Sigmoid colon (tissue), 7 donors: Measurements from ENCODE around the gene NANS. TPM values are rescaled to one million over a fixed set of nuclear protein-coding genes. Genes with fewer than 3 reads are reported as not detected.
"Not testable (repeated sequence)": the region's sequence is repeated elsewhere in the genome, so short reads cannot be mapped to it uniquely, and the experiment has no call there.

ENCODE experiments used
- DNase-seq: peaks from one replicate; pipeline ENCODE4 v3.0.0-alpha.2; 2019
- H3K27ac ChIP-seq, 4 donors: fragments of 200-600 bp; sonication (generic); one replicate each; pipeline ENCODE4 v1.5.1; 2016 to 2019; ENCODE audit warnings: mild to moderate bottlenecking in 1 of 4
- H3K27me3 ChIP-seq, 3 donors: fragments of 200-600 bp; sonication (generic); one replicate each; pipeline ENCODE4 v1.5.1; 2019; ENCODE audit warnings: mild to moderate bottlenecking in 1 of 3
- H3K36me3 ChIP-seq, 4 donors: fragments of 200-600 bp; sonication (generic); one replicate each; pipeline ENCODE4 v1.5.1; 2016 to 2019
- H3K4me1 ChIP-seq, 4 donors: fragments of 200-600 bp; sonication (generic); one replicate each; pipeline ENCODE4 v1.5.1; 2017 to 2019
- H3K4me3 ChIP-seq, 4 donors: fragments of 200-600 bp; sonication (generic); one replicate each; pipeline ENCODE4 v1.5.1; 2017 to 2019; ENCODE audit warnings: mild to moderate bottlenecking in 2 of 4, moderate library complexity in 1 of 4
- H3K9me3 ChIP-seq, 4 donors: fragments of 200-600 bp in 3 of 4; sonication (generic) in 3 of 4; one replicate each; pipeline versions ENCODE4 v1.5.1 to v1.6.1; 2013 to 2019
- EP300 ChIP-seq, 4 donors: sonication (generic); formaldehyde crosslinking; IDR thresholded peaks; one replicate each; pipeline ENCODE4 v1.6.1; 2017; ENCODE audit warnings: antibody characterized with exemption in 4 of 4
- POLR2A ChIP-seq, 2 donors: fragments of 450-650 bp; IDR thresholded peaks; one replicate each; pipeline ENCODE4 v1.6.1; 2016; ENCODE audit warnings: antibody characterized with exemption in 2 of 2, mild to moderate bottlenecking in 2 of 2, moderate library complexity in 2 of 2
- POLR2AphosphoS5 ChIP-seq, 4 donors: sonication (generic); formaldehyde crosslinking; IDR thresholded peaks; one replicate each; pipeline ENCODE4 v1.6.1; 2017; ENCODE audit warnings: antibody characterized with exemption in 4 of 4
- WGBS, 2 donors: extraction: QIAGEN DNeasy Blood & Tissue Kit; methylation state at CpG; one replicate each; pipeline ENCODE4 v1.1.7; 2013; 5-methylcytosine and 5-hydroxymethylcytosine counted together
- intact Hi-C: fragments of 100-400 bp; cut with DNase I; formaldehyde crosslinking; loops from one replicate; pipeline ENCODE4 v1.15.1; 2023
- polyA plus RNA-seq, 3 donors: library from polyadenylated mRNA; stranded (reverse); fragments of 200-250 nt; gene quantifications; one replicate each; pipeline ENCODE4 v1.2.3, GENCODE V29; 2013
- total RNA-seq, 4 donors: library from RNA; depleted of rRNA; stranded (reverse); fragments of >200 nt; gene quantifications; one replicate each; pipeline ENCODE4 v1.1.0, GENCODE V29; 2016
- TF ChIP-seq, protein P1 (sequence below), 4 experiments: fragments of 450-650 bp in 3 of 4; fragments of 200-600 bp in 1 of 4; IDR thresholded peaks; one replicate each; pipeline ENCODE4 v1.5.1; 2016 to 2019; ENCODE audit warnings: antibody characterized with exemption in 4 of 4, mild to moderate bottlenecking in 3 of 4, moderate library complexity in 2 of 4
- donor health status: healthy with polysubstance abuse.
- donor health status: Bipolar disorder and iron deficiency.
- donor health status: healthy.

NANS gene
- total and polyA plus RNA-seq, 7 donors = 24.6 to 470 (median 38.1) TPM

DNA sequence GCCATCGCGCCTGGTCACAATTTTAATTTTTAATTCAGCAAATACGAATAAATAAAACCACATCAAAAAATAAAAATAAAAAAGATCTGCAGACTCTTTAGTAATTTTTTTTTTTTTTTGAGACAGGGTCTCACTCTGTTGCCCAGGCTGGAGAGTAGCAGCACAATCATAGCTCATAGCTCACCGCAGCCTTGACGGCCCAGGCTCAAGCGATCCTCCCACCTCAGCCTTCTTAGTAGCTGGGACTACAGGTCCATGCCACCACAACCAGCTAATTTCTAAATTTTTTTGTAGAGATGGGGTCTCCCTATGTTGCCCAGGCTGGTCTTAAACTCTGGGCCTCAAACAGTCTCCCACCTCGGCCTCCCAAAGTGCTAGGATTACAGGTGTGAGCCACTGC lies 14.2 kb downstream of the NANS start:
- no peaks in the 10 kb centered on the region for H3K9me3 ChIP-seq
- H3K36me3 ChIP-seq = peaks cover 0 to 6% (median 0%) of the 10 kb centered on the region in 4 donors
- no peak overlapping the region for H3K27ac ChIP-seq
- peaks cover 0 to 11% (median 7%) of the 10 kb centered on the region in 4 donors for H3K4me1 ChIP-seq
- no peak overlapping the region for H3K4me3 ChIP-seq
- TF ChIP-seq POLR2AphosphoS5 (IDR thresholded peaks at IDR 0.05) (no peak), EP300 (IDR thresholded peaks at IDR 0.05) (no peak)
- TF ChIP-seq, protein P1, sequence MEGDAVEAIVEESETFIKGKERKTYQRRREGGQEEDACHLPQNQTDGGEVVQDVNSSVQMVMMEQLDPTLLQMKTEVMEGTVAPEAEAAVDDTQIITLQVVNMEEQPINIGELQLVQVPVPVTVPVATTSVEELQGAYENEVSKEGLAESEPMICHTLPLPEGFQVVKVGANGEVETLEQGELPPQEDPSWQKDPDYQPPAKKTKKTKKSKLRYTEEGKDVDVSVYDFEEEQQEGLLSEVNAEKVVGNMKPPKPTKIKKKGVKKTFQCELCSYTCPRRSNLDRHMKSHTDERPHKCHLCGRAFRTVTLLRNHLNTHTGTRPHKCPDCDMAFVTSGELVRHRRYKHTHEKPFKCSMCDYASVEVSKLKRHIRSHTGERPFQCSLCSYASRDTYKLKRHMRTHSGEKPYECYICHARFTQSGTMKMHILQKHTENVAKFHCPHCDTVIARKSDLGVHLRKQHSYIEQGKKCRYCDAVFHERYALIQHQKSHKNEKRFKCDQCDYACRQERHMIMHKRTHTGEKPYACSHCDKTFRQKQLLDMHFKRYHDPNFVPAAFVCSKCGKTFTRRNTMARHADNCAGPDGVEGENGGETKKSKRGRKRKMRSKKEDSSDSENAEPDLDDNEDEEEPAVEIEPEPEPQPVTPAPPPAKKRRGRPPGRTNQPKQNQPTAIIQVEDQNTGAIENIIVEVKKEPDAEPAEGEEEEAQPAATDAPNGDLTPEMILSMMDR (IDR thresholded peaks at IDR 0.05) = no peak
- no peak for DNase-seq
- no peaks in the 10 kb centered on the region for H3K27me3 ChIP-seq
- intact Hi-C loops = loop anchor here (10.0 kb wide), 1 partner anchor 134 kb away; no protein-coding TSS in a partner anchor
- WGBS, 2 donors = 96 to 97% methylated on average over 7 of the region's 7 CpGs

DNA sequence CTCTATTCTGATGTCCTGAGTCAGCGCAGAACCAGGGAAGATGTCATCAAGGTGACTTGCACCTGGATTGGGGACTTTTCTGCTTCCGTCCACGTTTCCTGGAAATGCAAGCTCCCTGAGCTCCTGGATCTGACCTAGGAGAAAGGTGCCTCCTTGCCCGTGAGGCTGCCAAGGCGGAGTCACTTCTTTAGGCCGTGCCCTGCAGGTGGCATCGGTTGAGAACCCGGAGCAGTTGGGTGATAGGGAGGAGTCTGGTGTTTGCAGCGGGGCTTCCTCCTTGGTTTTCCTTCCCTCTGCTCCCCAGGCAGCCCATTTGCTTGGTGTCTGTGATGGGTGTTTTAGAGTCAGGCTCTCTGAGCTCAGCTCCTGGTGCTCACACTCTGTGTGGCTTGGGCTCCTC lies 15.2 kb downstream of the NANS start:
- Histone ChIP-seq H3K27me3 (no peaks in the 10 kb centered on the region), H3K4me1 (peaks cover 0 to 11% (median 7%) of the 10 kb centered on the region in 4 donors), H3K36me3 (no peaks in the 10 kb centered on the region), H3K4me3 (no peak overlapping the region), H3K9me3 (no peaks in the 10 kb centered on the region), H3K27ac (no peak overlapping the region)
- TF ChIP-seq, protein P1 (IDR thresholded peaks at IDR 0.05) = no peak
- TF ChIP-seq POLR2AphosphoS5 (IDR thresholded peaks at IDR 0.05) (no peak), POLR2A (IDR thresholded peaks at IDR 0.05) (no peak), EP300 (IDR thresholded peaks at IDR 0.05) (no peak)
- DNase-seq = no peak
- 17 to 64% methylated on average over 9 of the region's 9 CpGs for WGBS, 2 donors
- intact Hi-C loops = loop anchor here (10.0 kb wide), 1 partner anchor 133 kb away; no protein-coding TSS in a partner anchor

DNA sequence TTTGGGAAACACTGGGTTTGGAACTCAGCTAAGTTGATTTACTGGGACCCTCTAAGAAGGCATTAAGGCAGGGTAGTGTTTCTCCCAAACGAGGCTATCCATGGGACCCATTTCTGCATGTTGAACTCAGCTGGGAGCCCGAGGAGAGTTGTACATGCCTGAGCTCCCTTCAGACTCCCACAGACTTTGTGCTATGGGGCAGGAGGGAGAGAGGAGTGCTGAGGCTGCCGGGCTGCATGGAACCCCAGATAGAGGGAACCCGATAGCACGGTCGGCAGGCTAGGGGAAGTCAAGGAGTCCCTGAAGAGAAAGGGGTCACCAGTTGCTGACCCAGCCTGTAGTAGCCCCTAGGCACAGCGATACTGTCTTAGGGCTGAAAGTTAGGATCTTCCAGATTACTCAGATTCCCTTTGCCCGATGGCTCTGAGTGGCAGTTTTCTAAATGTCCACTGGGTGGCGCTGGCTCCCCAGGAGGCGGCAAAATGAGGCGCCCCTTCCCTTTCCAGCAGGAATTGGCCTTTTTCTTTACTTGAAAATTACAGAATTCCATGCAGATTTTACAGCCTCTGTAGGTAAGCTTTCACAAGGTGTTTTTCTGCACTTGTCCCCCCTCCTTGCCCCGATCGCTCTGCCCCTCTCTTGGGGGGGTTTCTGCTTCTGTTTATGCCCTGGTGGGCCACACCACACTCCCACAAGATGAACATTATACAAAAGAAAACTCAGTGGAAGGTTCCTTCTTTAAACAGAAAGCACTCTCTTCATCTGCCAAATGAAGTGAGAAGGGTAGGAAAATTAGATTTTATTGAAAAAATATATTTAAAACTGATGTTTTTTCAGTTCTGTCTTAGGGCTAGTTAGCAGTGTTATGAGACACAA lies 17.8 kb downstream of the NANS start:
- Histone ChIP-seq H3K4me3 (no peak overlapping the region), H3K27ac (peak overlapping the region in 2 of 4 donors; percentile 18 to 28), H3K36me3 (peaks cover 0 to 21% (median 6%) of the 10 kb centered on the region in 4 donors), H3K27me3 (no peaks in the 10 kb centered on the region), H3K4me1 (peaks cover 0 to 11% (median 7%) of the 10 kb centered on the region in 4 donors), H3K9me3 (no peaks in the 10 kb centered on the region)
- no peak for DNase-seq
- WGBS, 2 donors = 13 to 33% methylated on average over 13 of the region's 13 CpGs
- intact Hi-C loops = loop anchor here (2.0 to 10.0 kb wide), 2 partner anchors 130 to 188 kb away; no protein-coding TSS in a partner anchor
- TF ChIP-seq, protein P1 (IDR thresholded peaks at IDR 0.05) = peak in 3 of 4 experiments; percentile 72 to 92 (median 77)
- no peak for TF ChIP-seq POLR2AphosphoS5 (IDR thresholded peaks at IDR 0.05)

DNA sequence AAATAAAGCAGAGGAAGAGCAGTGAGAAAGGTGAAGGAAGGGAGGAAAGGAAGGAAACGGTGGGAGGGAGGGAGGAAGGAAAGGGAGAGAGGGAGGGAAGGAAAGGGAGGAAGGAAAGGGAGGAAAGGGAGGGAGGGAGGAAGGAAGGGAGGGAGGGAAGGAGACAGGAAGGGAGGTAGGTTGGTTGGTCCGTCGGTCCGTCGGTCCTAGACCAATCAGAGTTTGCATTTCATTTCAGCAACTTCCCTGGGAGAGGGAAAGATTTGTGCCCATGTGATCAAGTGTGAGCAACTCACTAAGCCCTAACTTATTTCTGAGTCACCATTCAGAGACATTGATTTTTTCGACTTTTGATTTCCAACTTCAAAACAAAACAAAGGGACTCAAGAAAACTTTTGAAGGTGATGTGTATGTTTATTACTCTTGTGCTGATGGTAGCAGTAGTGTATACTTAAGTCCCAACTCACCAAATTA lies 18.8 kb downstream of the NANS start:
- 38 to 49% methylated on average over 6 of the region's 6 CpGs for WGBS, 2 donors
- H3K4me3 ChIP-seq = no peak overlapping the region
- H3K27me3 ChIP-seq = no peaks in the 10 kb centered on the region
- TF ChIP-seq, protein P1 (IDR thresholded peaks at IDR 0.05) = no peak
- no peak for TF ChIP-seq POLR2AphosphoS5 (IDR thresholded peaks at IDR 0.05)
- no peaks in the 10 kb centered on the region for H3K9me3 ChIP-seq
- no peak overlapping the region for H3K27ac ChIP-seq
- H3K4me1 ChIP-seq = peaks cover 0 to 13% (median 10%) of the 10 kb centered on the region in 4 donors
- DNase-seq = no peak
- H3K36me3 ChIP-seq = peaks cover 0 to 32% (median 9%) of the 10 kb centered on the region in 4 donors
- intact Hi-C loops = loop anchor here (2.0 to 10.0 kb wide), 2 partner anchors 129 to 187 kb away; no protein-coding TSS in a partner anchor

DNA sequence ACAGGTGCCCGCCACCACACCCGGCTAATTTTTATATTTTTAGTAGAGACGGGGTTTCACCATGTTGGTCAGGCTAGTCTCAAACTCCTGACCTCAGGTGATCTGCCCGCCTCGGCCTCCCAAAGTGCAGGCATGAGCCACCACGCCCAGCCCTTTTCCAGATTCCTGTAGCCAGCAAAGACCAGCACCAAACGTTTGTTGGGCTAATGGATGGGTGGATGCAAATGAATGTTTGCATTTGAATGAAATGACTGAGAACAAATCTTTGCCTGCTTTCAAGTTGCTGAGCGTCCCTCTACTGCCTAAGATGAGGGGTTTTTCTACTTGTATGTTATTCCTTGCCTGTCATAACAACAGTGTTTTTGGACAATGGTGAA lies 20.0 kb downstream of the NANS start:
- not testable (repeated sequence) for H3K27ac ChIP-seq, DNase-seq, H3K27me3 ChIP-seq, H3K9me3 ChIP-seq, H3K4me3 ChIP-seq
- WGBS, 2 donors = 62 to 84% methylated on average over 8 of the region's 8 CpGs
- intact Hi-C loops = loop anchor here (10.0 kb wide), 1 partner anchor 128 kb away; no protein-coding TSS in a partner anchor
- peaks cover 0 to 22% (median 19%) of the 10 kb centered on the region in 4 donors for H3K4me1 ChIP-seq
- peaks cover 0 to 43% (median 14%) of the 10 kb centered on the region in 4 donors for H3K36me3 ChIP-seq
